SK-N-SH (cell line): Measurements from ENCODE around the gene PHYH. TPM values are rescaled to one million over a fixed set of nuclear protein-coding genes. Genes with fewer than 3 reads are reported as not detected.

Source experiments
- CTCF ChIA-PET: fragments of 300-600, 350-600 bp; formaldehyde crosslinking; extraction: SDS; loops from one replicate; lab custom pipeline; 2021; lab: Yijun Ruan, JAX
- POLR2A ChIA-PET: fragments of 350-600 bp; sonication (Branson Sonifier 250); formaldehyde crosslinking; extraction: SDS; loops from one replicate; lab custom pipeline; 2020; ENCODE audit warnings: antibody characterized with exemption, inconsistent platforms; lab: Yijun Ruan, JAX
- DNase-seq: peaks from one replicate; pipeline ENCODE4 v3.0.0; 2012
- H2AFZ ChIP-seq: fragments of 200-600 bp; sonication (generic); 2 replicates; pipeline ENCODE4 v1.8.1; 2016; ENCODE audit warnings: antibody characterized with exemption, mild to moderate bottlenecking, low read depth
- H3F3A ChIP-seq: fragments of 200-600 bp; sonication (generic); replicated peaks from 2 replicates; pipeline ENCODE3; 2016; ENCODE audit warnings: antibody characterized with exemption, mild to moderate bottlenecking; ENCODE audit not compliant: insufficient read depth
- H3K27ac ChIP-seq, 2 experiments: fragments of 200-500 bp in 1 of 2; fragments of 200-600 bp in 1 of 2; sonication (Bioruptor generic) in 1 of 2; sonication (generic), shearing (Covaris generic) in 1 of 2; 2 replicates each; pipeline versions ENCODE4 v1.5.1 to v1.6.1; 2014 to 2016; ENCODE audit warnings: low read depth in 2 of 2, inconsistent platforms in 1 of 2, low read length in 1 of 2, mild to moderate bottlenecking in 1 of 2, mixed read lengths in 1 of 2
- H3K27me3 ChIP-seq: fragments of 200-600 bp; sonication (generic), shearing (Covaris generic); 2 replicates; pipeline ENCODE4 v1.6.1; 2016; ENCODE audit warnings: mixed run types; ENCODE audit not compliant: insufficient read depth
- H3K36me3 ChIP-seq, 2 experiments: fragments of 200-500 bp in 1 of 2; fragments of 200-600 bp in 1 of 2; sonication (Bioruptor generic) in 1 of 2; sonication (generic) in 1 of 2; replicated peaks in 1 of 2; 2 replicates each; pipeline versions ENCODE3 to v1.5.1; 2014 to 2016; ENCODE audit warnings: low read length in 1 of 2, mild to moderate bottlenecking in 1 of 2; ENCODE audit not compliant: insufficient read depth in 2 of 2, control insufficient read depth in 1 of 2
- H3K4me1 ChIP-seq, 2 experiments: fragments of 200-500 bp in 1 of 2; fragments of 200-600 bp in 1 of 2; sonication (Bioruptor generic) in 1 of 2; sonication (generic), shearing (Covaris generic) in 1 of 2; 2 replicates each; pipeline versions ENCODE4 v1.5.1 to v1.6.1; 2014 to 2016; ENCODE audit warnings: low read depth in 1 of 2, low read length in 1 of 2, mixed run types in 1 of 2; ENCODE audit not compliant: insufficient read depth in 2 of 2, control insufficient read depth in 1 of 2
- H3K4me2 ChIP-seq: fragments of 200-600 bp; sonication (generic), shearing (Covaris generic); 2 replicates; pipeline ENCODE4 v1.6.1; 2017; ENCODE audit warnings: mixed run types
- H3K4me3 ChIP-seq, 2 experiments: fragments of 200-500 bp in 1 of 2; fragments of 200-600 bp in 1 of 2; sonication (Bioruptor generic) in 1 of 2; sonication (generic), shearing (Covaris generic) in 1 of 2; 2 replicates each; pipeline versions ENCODE4 v1.5.1 to v1.8.1; 2014 to 2016; ENCODE audit warnings: low read depth in 2 of 2, inconsistent platforms in 1 of 2, low read length in 1 of 2, mild to moderate bottlenecking in 1 of 2, mixed read lengths in 1 of 2, moderate library complexity in 1 of 2
- H3K79me2 ChIP-seq: fragments of 200-600 bp; sonication (generic); 2 replicates; pipeline ENCODE4 v1.8.1; 2017; ENCODE audit warnings: mild to moderate bottlenecking; ENCODE audit not compliant: insufficient read depth
- H3K9ac ChIP-seq: fragments of 200-600 bp; sonication (generic); 2 replicates; pipeline ENCODE4 v1.6.1; 2017; ENCODE audit warnings: mixed run types
- H3K9me2 ChIP-seq: fragments of 200-600 bp; sonication (generic); 2 replicates; pipeline ENCODE4 v1.6.1; 2017; ENCODE audit warnings: mixed run types
- H3K9me3 ChIP-seq: fragments of 200-600 bp; sonication (generic); 2 replicates; pipeline ENCODE4 v1.6.1; 2017; ENCODE audit warnings: mixed run types, mild to moderate bottlenecking, moderate library complexity
- H4K20me1 ChIP-seq: fragments of 200-600 bp; sonication (generic); 2 replicates; pipeline ENCODE4 v1.6.1; 2017; ENCODE audit warnings: mild to moderate bottlenecking, mixed run types; ENCODE audit not compliant: insufficient read depth
- ELF1 ChIP-seq: IDR thresholded peaks from 2 replicates; pipeline ENCODE4 v1.4.0; 2012
- EP300 ChIP-seq, 2 experiments: IDR thresholded peaks; 2 replicates each; pipeline versions ENCODE4 v1.4.0 to v1.6.1; 2012; ENCODE audit warnings: borderline replicate concordance in 1 of 2, low read depth in 1 of 2, low read length in 1 of 2
- FOXJ3 ChIP-seq: sonication (generic); formaldehyde crosslinking; IDR thresholded peaks from 2 replicates; pipeline ENCODE4 v1.5.1; 2020; ENCODE audit warnings: mild to moderate bottlenecking, missing genetic modification reagents
- FOXM1 ChIP-seq: IDR thresholded peaks from 2 replicates; pipeline ENCODE4 v1.4.0; 2012; ENCODE audit warnings: low read depth, mild to moderate bottlenecking
- GABPA ChIP-seq: IDR thresholded peaks from 2 replicates; pipeline ENCODE4 v1.4.0; 2012; ENCODE audit warnings: low read depth, mild to moderate bottlenecking
- GATA2 ChIP-seq: sonication (generic); formaldehyde crosslinking; IDR thresholded peaks from 2 replicates; pipeline ENCODE4 v1.5.0; 2020; ENCODE audit warnings: mild to moderate bottlenecking, missing genetic modification reagents
- IRF3 ChIP-seq: fragments of 150-350 bp; IDR thresholded peaks from 2 replicates; pipeline ENCODE4 v1.6.1; 2016; ENCODE audit warnings: mild to moderate bottlenecking, low read depth, low read length
- NFIC ChIP-seq: IDR thresholded peaks from 2 replicates; pipeline ENCODE4 v1.4.0; 2012; ENCODE audit warnings: borderline replicate concordance
- NRF1 ChIP-seq: IDR thresholded peaks from 2 replicates; pipeline ENCODE4 v1.6.1; 2012; ENCODE audit warnings: low read depth, mild to moderate bottlenecking, low read length
- RCOR1 ChIP-seq: fragments of 150-350 bp; IDR thresholded peaks from 2 replicates; pipeline ENCODE4 v1.6.1; 2017; ENCODE audit warnings: antibody characterized with exemption, low read length
- RFX5 ChIP-seq: IDR thresholded peaks from 2 replicates; pipeline ENCODE4 v1.6.1; 2012; ENCODE audit warnings: mild to moderate bottlenecking, improper control_type of control experiment, low read length
- RXRA ChIP-seq: IDR thresholded peaks from 2 replicates; pipeline ENCODE4 v1.4.0; 2012; ENCODE audit warnings: low read depth, mild to moderate bottlenecking, borderline replicate concordance
- SMC3 ChIP-seq: IDR thresholded peaks from 2 replicates; pipeline ENCODE4 v1.6.1; 2012; ENCODE audit warnings: low read depth, low read length, improper control_type of control experiment
- TCF12 ChIP-seq: IDR thresholded peaks from 2 replicates; pipeline ENCODE4 v1.4.0; 2012
- TEAD4 ChIP-seq: IDR thresholded peaks from 2 replicates; pipeline ENCODE4 v1.4.0; 2012; ENCODE audit warnings: mild to moderate bottlenecking, borderline replicate concordance; ENCODE audit not compliant: insufficient read depth
- YY1 ChIP-seq: IDR thresholded peaks from 2 replicates; pipeline ENCODE4 v1.4.0; 2012; ENCODE audit warnings: low read depth, mild to moderate bottlenecking
- ZBTB33 ChIP-seq: IDR thresholded peaks from 2 replicates; pipeline ENCODE4 v1.4.0; 2012; ENCODE audit warnings: low read depth, borderline replicate concordance
- WGBS: methylation state at CpG from one replicate; pipeline ENCODE4 v1.1.6; 2017; ENCODE audit warnings: low lambda C conversion rate; 5-methylcytosine and 5-hydroxymethylcytosine counted together
- polyA plus RNA-seq, 3 experiments: library from polyadenylated mRNA; depleted of rRNA; stranded (reverse); fragments of >200 nt; gene quantifications; 2 replicates each; pipeline ENCODE4 v1.2.3, GENCODE V29; 2012
- TF ChIP-seq, protein P1 (sequence below): fragments of 200-600 bp; sonication (generic); IDR thresholded peaks from 2 replicates; pipeline ENCODE4 v1.6.1; 2017; ENCODE audit warnings: antibody characterized with exemption, mild to moderate bottlenecking, moderate library complexity

PHYH gene
- polyA plus RNA-seq, 1 of the 3 experiments (the other 2 are of a cell fraction) = 16.2 TPM

- H2AFZ ChIP-seq = no peak overlapping the region
- H3F3A ChIP-seq = no peaks in the 10 kb centered on the region
- no peak overlapping the region for H3K4me2 ChIP-seq
- H3K4me1 ChIP-seq = no peaks in the 10 kb centered on the region
- ChIA-PET CTCF (interaction anchor here (1.1 kb wide), 1 partner anchor 27 kb away, joined by 5 read pairs; no protein-coding TSS in a partner anchor), POLR2A (no interaction called here)
- no peaks in the 10 kb centered on the region for H3K9me3 ChIP-seq
- no peaks in the 10 kb centered on the region for H4K20me1 ChIP-seq
- H3K27ac ChIP-seq = no peak overlapping the region
- no peak for TF ChIP-seq GATA2
- TF ChIP-seq ZBTB33 = no peak
- no peak for TF ChIP-seq TEAD4
- TF ChIP-seq SMC3 = no peak
- TF ChIP-seq RFX5 = no peak
- TF ChIP-seq, protein P1, sequence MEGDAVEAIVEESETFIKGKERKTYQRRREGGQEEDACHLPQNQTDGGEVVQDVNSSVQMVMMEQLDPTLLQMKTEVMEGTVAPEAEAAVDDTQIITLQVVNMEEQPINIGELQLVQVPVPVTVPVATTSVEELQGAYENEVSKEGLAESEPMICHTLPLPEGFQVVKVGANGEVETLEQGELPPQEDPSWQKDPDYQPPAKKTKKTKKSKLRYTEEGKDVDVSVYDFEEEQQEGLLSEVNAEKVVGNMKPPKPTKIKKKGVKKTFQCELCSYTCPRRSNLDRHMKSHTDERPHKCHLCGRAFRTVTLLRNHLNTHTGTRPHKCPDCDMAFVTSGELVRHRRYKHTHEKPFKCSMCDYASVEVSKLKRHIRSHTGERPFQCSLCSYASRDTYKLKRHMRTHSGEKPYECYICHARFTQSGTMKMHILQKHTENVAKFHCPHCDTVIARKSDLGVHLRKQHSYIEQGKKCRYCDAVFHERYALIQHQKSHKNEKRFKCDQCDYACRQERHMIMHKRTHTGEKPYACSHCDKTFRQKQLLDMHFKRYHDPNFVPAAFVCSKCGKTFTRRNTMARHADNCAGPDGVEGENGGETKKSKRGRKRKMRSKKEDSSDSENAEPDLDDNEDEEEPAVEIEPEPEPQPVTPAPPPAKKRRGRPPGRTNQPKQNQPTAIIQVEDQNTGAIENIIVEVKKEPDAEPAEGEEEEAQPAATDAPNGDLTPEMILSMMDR = no peak
- TF ChIP-seq IRF3 = no peak
- no peak for TF ChIP-seq RXRA
- no peak for TF ChIP-seq NRF1
- TF ChIP-seq FOXM1 = no peak
- TF ChIP-seq YY1 = no peak
- no peak for TF ChIP-seq NFIC
- whole genome bisulfite sequencing = 91% methylated on average over 3 of the region's 3 CpGs
- peaks cover 48 to 59% of the 10 kb centered on the region in 2 experiments for H3K36me3 ChIP-seq
- no peaks in the 10 kb centered on the region for H3K9me2 ChIP-seq
- DNase-seq = no peak
- no peak overlapping the region for H3K9ac ChIP-seq
- H3K79me2 ChIP-seq = no peaks in the 10 kb centered on the region
- H3K4me3 ChIP-seq = no peak overlapping the region
- H3K27me3 ChIP-seq = no peaks in the 10 kb centered on the region
These were observed 29.7 kb upstream of the PHYH start for GRCh38 chr10:13329565-13329964.

- POLR2A ChIA-PET = no interaction called here
- no peak overlapping the region for H3K9ac ChIP-seq
- H3K9me2 ChIP-seq = no peaks in the 10 kb centered on the region
- H3K4me1 ChIP-seq = no peaks in the 10 kb centered on the region
- H2AFZ ChIP-seq = no peak overlapping the region
- H3K79me2 ChIP-seq = no peaks in the 10 kb centered on the region
- CTCF ChIA-PET = interaction anchor here (1.1 kb wide), 1 partner anchor 26 kb away, joined by 5 read pairs; no protein-coding TSS in a partner anchor
- H3K27me3 ChIP-seq = no peaks in the 10 kb centered on the region
- H3K4me2 ChIP-seq = no peak overlapping the region
- no peak for DNase-seq
- no peaks in the 10 kb centered on the region for H3K9me3 ChIP-seq
- peaks cover 50 to 64% of the 10 kb centered on the region in 2 experiments for H3K36me3 ChIP-seq
- no peak overlapping the region for H3K27ac ChIP-seq
- 88% methylated on average over 10 of the region's 10 CpGs for WGBS
- no peak overlapping the region for H3K4me3 ChIP-seq
- H3F3A ChIP-seq = no peaks in the 10 kb centered on the region
- no peaks in the 10 kb centered on the region for H4K20me1 ChIP-seq
- no peak for TF ChIP-seq EP300 (IDR thresholded peaks at IDR 0.05; ENCODE audit: borderline replicate concordance in 1 of 2, low read depth in 1 of 2, low read length in 1 of 2)
- no peak for TF ChIP-seq RCOR1
- no peak for TF ChIP-seq TCF12
- no peak for TF ChIP-seq ZBTB33
- TF ChIP-seq YY1 = no peak
- TF ChIP-seq GABPA = no peak
- TF ChIP-seq IRF3 = no peak
- TF ChIP-seq RXRA = no peak
- TF ChIP-seq GATA2 = no peak
- TF ChIP-seq SMC3 = no peak
- TF ChIP-seq FOXM1 = no peak
- TF ChIP-seq FOXJ3 (CRISPR knock-in tag) = no peak
- TF ChIP-seq ELF1 = no peak
These were observed 28.7 kb upstream of the PHYH start for GRCh38 chr10:13328613-13329012.
